OCI-LY1 (cell line): ENCODE data around the gene PXYLP1.

Source experiments
- EZH2 ChIP-seq: fragments of 200-600 bp; sonication (generic), shearing (Covaris generic); IDR thresholded peaks from 2 replicates; pipeline ENCODE4 v1.8.0; 2017; ENCODE audit warnings: borderline replicate concordance, mixed run types, mild to moderate bottlenecking, antibody characterized with exemption, low read length, moderate library complexity, mixed read lengths
- TF ChIP-seq, protein P1 (sequence below): fragments of 200-600 bp; sonication (generic), shearing (Covaris generic); IDR thresholded peaks from 2 replicates; pipeline ENCODE4 v1.5.1; 2017; ENCODE audit warnings: mild to moderate bottlenecking, antibody characterized with exemption, low read length, moderate library complexity, mixed read lengths

DNA sequence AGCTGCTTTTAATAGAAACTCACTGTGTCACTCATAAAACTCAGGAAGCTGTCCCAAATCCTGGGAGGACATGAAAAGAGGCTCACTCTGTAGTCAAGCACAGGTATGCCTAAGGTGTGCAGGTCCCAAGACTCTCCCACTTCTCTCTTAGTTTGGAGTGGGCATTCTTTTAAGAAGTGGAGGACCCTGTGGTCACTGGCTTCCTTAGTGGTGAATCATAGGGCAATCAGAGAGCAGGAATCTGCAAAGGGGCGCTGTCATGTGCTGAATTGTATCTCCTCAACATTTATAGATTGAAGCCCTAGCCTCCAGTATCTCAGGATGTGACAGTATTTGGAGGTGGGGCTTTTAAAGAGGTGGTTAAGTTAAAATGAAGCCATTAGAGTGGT lies 89.5 kb downstream of the PXYLP1 start:
- TF ChIP-seq, protein P1, sequence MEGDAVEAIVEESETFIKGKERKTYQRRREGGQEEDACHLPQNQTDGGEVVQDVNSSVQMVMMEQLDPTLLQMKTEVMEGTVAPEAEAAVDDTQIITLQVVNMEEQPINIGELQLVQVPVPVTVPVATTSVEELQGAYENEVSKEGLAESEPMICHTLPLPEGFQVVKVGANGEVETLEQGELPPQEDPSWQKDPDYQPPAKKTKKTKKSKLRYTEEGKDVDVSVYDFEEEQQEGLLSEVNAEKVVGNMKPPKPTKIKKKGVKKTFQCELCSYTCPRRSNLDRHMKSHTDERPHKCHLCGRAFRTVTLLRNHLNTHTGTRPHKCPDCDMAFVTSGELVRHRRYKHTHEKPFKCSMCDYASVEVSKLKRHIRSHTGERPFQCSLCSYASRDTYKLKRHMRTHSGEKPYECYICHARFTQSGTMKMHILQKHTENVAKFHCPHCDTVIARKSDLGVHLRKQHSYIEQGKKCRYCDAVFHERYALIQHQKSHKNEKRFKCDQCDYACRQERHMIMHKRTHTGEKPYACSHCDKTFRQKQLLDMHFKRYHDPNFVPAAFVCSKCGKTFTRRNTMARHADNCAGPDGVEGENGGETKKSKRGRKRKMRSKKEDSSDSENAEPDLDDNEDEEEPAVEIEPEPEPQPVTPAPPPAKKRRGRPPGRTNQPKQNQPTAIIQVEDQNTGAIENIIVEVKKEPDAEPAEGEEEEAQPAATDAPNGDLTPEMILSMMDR = no peak
- no peak for TF ChIP-seq EZH2
